Measurements from ENCODE around the gene POPDC2. TPM values are rescaled to one million over a fixed set of nuclear protein-coding genes. Genes with fewer than 3 reads are reported as not detected.
"Not testable (repeated sequence)": the region's sequence is repeated elsewhere in the genome, so short reads cannot be mapped to it uniquely, and the experiment has no call there.

Gene POPDC2
- total RNA-seq, 1 experiment from 2014 or later = 0.77 TPM

DNA sequence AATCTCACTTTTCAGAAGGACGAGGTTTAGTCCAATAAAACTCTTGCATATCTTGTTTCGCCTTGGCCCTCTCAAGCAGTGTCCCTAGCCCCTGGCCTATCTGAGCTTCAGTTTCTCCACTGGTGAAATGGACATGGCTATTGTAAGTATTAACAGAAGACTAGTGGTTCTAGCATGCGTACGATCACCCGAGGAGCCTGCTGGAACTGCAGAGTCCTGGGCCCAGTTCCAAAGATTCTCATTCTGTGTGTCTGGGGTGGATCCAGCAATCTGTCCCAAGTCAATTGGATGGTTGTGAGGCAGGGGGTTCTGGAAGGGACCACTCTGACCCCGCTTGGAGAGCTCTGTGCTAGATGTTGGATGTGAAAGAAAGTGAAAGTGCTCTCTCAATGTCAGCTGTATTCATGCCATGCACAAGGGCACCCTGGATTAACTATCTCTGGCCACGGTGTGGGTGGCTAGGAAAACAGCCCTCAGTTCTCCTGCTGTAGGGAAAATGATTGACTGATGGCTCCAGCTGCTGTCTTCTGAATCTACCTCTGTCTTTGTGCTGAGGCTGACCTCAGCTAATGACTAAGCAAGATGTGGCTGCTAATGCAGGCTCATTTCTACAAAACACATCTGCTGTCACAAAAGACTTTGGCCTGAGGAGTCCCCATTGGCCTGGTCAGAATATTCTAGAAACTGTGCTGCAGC lies 64.6 kb downstream of the POPDC2 start:
- TF ChIP-seq, protein P1, sequence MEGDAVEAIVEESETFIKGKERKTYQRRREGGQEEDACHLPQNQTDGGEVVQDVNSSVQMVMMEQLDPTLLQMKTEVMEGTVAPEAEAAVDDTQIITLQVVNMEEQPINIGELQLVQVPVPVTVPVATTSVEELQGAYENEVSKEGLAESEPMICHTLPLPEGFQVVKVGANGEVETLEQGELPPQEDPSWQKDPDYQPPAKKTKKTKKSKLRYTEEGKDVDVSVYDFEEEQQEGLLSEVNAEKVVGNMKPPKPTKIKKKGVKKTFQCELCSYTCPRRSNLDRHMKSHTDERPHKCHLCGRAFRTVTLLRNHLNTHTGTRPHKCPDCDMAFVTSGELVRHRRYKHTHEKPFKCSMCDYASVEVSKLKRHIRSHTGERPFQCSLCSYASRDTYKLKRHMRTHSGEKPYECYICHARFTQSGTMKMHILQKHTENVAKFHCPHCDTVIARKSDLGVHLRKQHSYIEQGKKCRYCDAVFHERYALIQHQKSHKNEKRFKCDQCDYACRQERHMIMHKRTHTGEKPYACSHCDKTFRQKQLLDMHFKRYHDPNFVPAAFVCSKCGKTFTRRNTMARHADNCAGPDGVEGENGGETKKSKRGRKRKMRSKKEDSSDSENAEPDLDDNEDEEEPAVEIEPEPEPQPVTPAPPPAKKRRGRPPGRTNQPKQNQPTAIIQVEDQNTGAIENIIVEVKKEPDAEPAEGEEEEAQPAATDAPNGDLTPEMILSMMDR (IDR thresholded peaks at IDR 0.05; ENCODE audit: insufficient read depth in 1 of 2, low read depth in 1 of 2, low read length in 1 of 2, severe bottlenecking in 1 of 2, unreplicated experiment in 1 of 2) = no peak
- no peaks in the 10 kb centered on the region for H3K4me1 Mint-ChIP-seq (ENCODE audit: low read depth, unreplicated experiment)
- H3K4me1 ChIP-seq = peaks cover 7% of the 10 kb centered on the region; the same call in 1 of the 2 replicates
- H3K36me3 Mint-ChIP-seq (ENCODE audit: insufficient read depth, unreplicated experiment) = no peaks in the 10 kb centered on the region
- no peak overlapping the region for H3K4me3 Mint-ChIP-seq (ENCODE audit: unreplicated experiment)
- no TSS peak for BruUV-seq (replicated peaks)
- no peaks in the 10 kb centered on the region for H3K9me3 ChIP-seq
- H3K36me3 ChIP-seq (ENCODE audit: control insufficient read depth, insufficient read depth, low read length) = no peaks in the 10 kb centered on the region
- intact Hi-C loops (cut with micrococcal nuclease; ENCODE audit: unreplicated experiment) = no loop called here
- H3K4me3 ChIP-seq (ENCODE audit: low read depth, low read length) = no peak overlapping the region
- ChIA-PET CTCF (no interaction called here), POLR2A (no interaction called here)
- no peaks in the 10 kb centered on the region for H3K27me3 Mint-ChIP-seq (ENCODE audit: insufficient read depth, unreplicated experiment)
- no peaks in the 10 kb centered on the region for H3K27me3 ChIP-seq (replicated peaks; ENCODE audit: control insufficient read depth, insufficient read depth, low read length)
- H3K9me3 Mint-ChIP-seq (ENCODE audit: unreplicated experiment) = no peaks in the 10 kb centered on the region
- no peak for DNase-seq
- no peak overlapping the region for H3K27ac Mint-ChIP-seq (ENCODE audit: unreplicated experiment)

DNA sequence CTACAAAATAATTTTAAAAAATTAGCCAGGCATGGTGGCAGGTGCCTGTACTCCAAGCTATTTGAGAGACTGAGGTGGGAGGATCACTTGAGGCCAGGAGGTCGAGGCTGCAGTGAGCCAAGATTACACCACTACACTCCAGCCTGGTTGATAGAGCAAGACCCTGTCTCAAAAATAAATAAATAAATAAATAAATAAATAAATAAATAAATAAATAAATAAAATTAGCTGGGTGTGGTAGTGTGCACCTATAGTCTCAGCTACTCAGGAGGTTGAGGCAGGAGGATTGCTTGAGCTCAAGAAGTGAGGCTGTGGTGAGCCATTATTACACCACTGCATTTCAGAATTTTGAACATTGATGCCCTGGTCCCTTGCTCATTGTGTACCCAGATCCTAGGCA lies 65.5 kb downstream of the POPDC2 start:
- BruUV-seq (replicated peaks); H3K4me3 ChIP-seq (ENCODE audit: low read depth, low read length); H3K36me3 ChIP-seq (ENCODE audit: control insufficient read depth, insufficient read depth, low read length); CTCF ChIA-PET; H3K9me3 ChIP-seq; intact Hi-C loops (cut with micrococcal nuclease; ENCODE audit: unreplicated experiment); H3K4me3 Mint-ChIP-seq (ENCODE audit: unreplicated experiment); H3K36me3 Mint-ChIP-seq (ENCODE audit: insufficient read depth, unreplicated experiment); H3K4me1 Mint-ChIP-seq (ENCODE audit: low read depth, unreplicated experiment); DNase-seq; H3K27me3 Mint-ChIP-seq (ENCODE audit: insufficient read depth, unreplicated experiment); H3K4me1 ChIP-seq; POLR2A ChIA-PET; H3K27me3 ChIP-seq (replicated peaks; ENCODE audit: control insufficient read depth, insufficient read depth, low read length); H3K27ac Mint-ChIP-seq (ENCODE audit: unreplicated experiment); H3K9me3 Mint-ChIP-seq (ENCODE audit: unreplicated experiment): not testable (repeated sequence)

DNA sequence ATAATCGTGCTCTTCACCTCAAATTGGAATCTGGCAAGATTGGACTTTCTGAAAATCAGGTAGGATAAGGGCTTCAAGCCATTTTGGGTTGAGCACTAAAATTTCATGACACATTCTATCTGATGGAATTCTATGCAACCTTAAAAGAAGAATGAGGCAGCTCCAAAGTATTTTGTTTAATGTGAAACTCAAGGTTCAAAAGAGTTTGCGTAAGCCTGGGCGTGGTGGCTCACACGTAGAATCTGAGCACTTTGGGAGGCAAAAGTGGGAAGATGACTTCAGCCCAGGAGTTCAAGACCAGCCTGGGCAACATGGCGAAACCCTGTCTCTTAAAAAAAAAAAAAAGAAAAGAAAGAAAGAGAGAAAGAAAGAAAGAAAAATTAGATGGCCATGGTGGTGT lies 66.3 kb downstream of the POPDC2 start:
- no peak overlapping the region for H3K27ac Mint-ChIP-seq (ENCODE audit: unreplicated experiment)
- peaks cover 14% of the 10 kb centered on the region for H3K9me3 Mint-ChIP-seq (ENCODE audit: unreplicated experiment)
- Histone ChIP-seq H3K4me1 (peaks cover 7% of the 10 kb centered on the region; the same call in 1 of the 2 replicates), H3K9me3 (no peaks in the 10 kb centered on the region), H3K27me3 (replicated peaks; ENCODE audit: control insufficient read depth, insufficient read depth, low read length) (no peaks in the 10 kb centered on the region), H3K4me3 (ENCODE audit: low read depth, low read length) (no peak overlapping the region), H3K36me3 (ENCODE audit: control insufficient read depth, insufficient read depth, low read length) (no peaks in the 10 kb centered on the region)
- H3K4me3 Mint-ChIP-seq (ENCODE audit: unreplicated experiment) = no peak overlapping the region
- intact Hi-C loops (cut with micrococcal nuclease; ENCODE audit: unreplicated experiment) = no loop called here
- POLR2A ChIA-PET = no interaction called here
- H3K4me1 Mint-ChIP-seq (ENCODE audit: low read depth, unreplicated experiment) = no peaks in the 10 kb centered on the region
- H3K27me3 Mint-ChIP-seq (ENCODE audit: insufficient read depth, unreplicated experiment) = peaks cover 2% of the 10 kb centered on the region
- CTCF ChIA-PET = no interaction called here
- TF ChIP-seq, protein P1 (IDR thresholded peaks at IDR 0.05; ENCODE audit: insufficient read depth in 1 of 2, low read depth in 1 of 2, low read length in 1 of 2, severe bottlenecking in 1 of 2, unreplicated experiment in 1 of 2) = no peak
- DNase-seq = no peak
- no TSS peak for BruUV-seq (replicated peaks)
- H3K36me3 Mint-ChIP-seq (ENCODE audit: insufficient read depth, unreplicated experiment) = no peaks in the 10 kb centered on the region
